Ovary (tissue), 3 donors: ENCODE results near the gene MTRF1L.

Experiments used
- CTCF ChIP-seq, 3 donors: fragments of 450-650 bp in 2 of 3; fragments of 200-600 bp in 1 of 3; IDR thresholded peaks; one replicate each; pipeline versions ENCODE4 v1.5.1 to v1.8.0; 2016 to 2022; ENCODE audit warnings: antibody characterized with exemption in 3 of 3, mild to moderate bottlenecking in 1 of 3
- POLR2A ChIP-seq: fragments of 450-650 bp; IDR thresholded peaks from one replicate; pipeline ENCODE4 v1.6.1; 2017; ENCODE audit warnings: antibody characterized with exemption, mild to moderate bottlenecking, moderate library complexity
- donor health status: DM: no; HTN: no; CAD: no.

DNA sequence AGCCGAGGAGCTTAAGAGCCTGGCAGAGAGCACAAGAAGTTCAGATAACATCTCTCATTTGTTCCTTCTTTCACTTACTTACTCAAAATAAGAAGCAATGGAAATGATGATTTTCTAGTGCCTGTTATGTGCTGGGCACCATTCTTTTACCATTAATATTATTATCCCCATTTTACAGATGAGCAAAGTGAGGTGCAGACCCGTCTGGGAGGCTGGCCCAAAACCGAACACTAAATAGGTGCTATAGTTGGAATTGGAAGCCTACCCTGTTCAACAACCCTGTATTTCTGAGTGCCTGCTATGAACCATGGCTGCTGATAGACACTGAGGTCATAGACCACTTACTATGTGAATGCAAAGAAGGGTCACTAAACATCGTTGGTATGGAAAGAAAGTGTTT is 25.0 kb upstream of the MTRF1L start:
- TF ChIP-seq CTCF (IDR thresholded peaks at IDR 0.05) (no peak), POLR2A (no peak)
